Neural crest cell (in vitro differentiated cells): Measurements from ENCODE around the gene USP14. TPM values are rescaled to one million over a fixed set of nuclear protein-coding genes. Genes with fewer than 3 reads are reported as not detected.

Experiments
- DNase-seq: peaks from one replicate; pipeline ENCODE4 v3.0.0; 2021; ENCODE audit warnings: low read depth, mixed read lengths, low spot score
- H3K27ac Mint-ChIP-seq: one replicate; pipeline ENCODE4 v1.8.0; 2021; ENCODE audit warnings: mild to moderate bottlenecking, mixed read lengths; ENCODE audit not compliant: unreplicated experiment
- H3K27me3 Mint-ChIP-seq: 2 replicates; pipeline ENCODE4 v1.8.0; 2021; ENCODE audit warnings: low read depth, mild to moderate bottlenecking, mixed read lengths
- H3K36me3 Mint-ChIP-seq: 2 replicates; pipeline ENCODE4 v1.8.0; 2021; ENCODE audit warnings: low read depth, mild to moderate bottlenecking, mixed read lengths
- H3K4me1 Mint-ChIP-seq: 2 replicates; pipeline ENCODE4 v1.8.0; 2021; ENCODE audit warnings: mixed read lengths
- H3K4me3 Mint-ChIP-seq: one replicate; pipeline ENCODE4 v1.8.0; 2021; ENCODE audit warnings: mild to moderate bottlenecking, mixed read lengths
- H3K9me3 Mint-ChIP-seq: 2 replicates; pipeline ENCODE4 v1.8.0; 2021; ENCODE audit warnings: mixed read lengths
- total RNA-seq: library from RNA; stranded (reverse); gene quantifications from 2 replicates; pipeline ENCODE4 v1.2.1, GENCODE V29; 2021
- TF ChIP-seq, protein P1 (sequence below): fragments of 200-600 bp; sonication (generic); conservative IDR thresholded peaks from 2 replicates; pipeline ENCODE4 v1.5.0; 2021; ENCODE audit warnings: antibody characterized with exemption, mild to moderate bottlenecking

USP14 gene
- total RNA-seq, 1 donor from 2014 or later = 75.0 TPM

- Mint-ChIP-seq H3K9me3 (peaks cover 4% of the 10 kb centered on the region), H3K27me3 (no peaks in the 10 kb centered on the region), H3K27ac (peak overlapping the region; percentile 88), H3K4me3 (no peak overlapping the region), H3K4me1 (no peaks in the 10 kb centered on the region), H3K36me3 (peaks cover 27% of the 10 kb centered on the region)
- TF ChIP-seq, protein P1, sequence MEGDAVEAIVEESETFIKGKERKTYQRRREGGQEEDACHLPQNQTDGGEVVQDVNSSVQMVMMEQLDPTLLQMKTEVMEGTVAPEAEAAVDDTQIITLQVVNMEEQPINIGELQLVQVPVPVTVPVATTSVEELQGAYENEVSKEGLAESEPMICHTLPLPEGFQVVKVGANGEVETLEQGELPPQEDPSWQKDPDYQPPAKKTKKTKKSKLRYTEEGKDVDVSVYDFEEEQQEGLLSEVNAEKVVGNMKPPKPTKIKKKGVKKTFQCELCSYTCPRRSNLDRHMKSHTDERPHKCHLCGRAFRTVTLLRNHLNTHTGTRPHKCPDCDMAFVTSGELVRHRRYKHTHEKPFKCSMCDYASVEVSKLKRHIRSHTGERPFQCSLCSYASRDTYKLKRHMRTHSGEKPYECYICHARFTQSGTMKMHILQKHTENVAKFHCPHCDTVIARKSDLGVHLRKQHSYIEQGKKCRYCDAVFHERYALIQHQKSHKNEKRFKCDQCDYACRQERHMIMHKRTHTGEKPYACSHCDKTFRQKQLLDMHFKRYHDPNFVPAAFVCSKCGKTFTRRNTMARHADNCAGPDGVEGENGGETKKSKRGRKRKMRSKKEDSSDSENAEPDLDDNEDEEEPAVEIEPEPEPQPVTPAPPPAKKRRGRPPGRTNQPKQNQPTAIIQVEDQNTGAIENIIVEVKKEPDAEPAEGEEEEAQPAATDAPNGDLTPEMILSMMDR = no peak
- DNase-seq = no peak
These were observed 69.5 kb downstream of the USP14 start for GRCh38 chr18:227902-228301.

- Mint-ChIP-seq H3K4me3 (no peak overlapping the region), H3K9me3 (peaks cover 4% of the 10 kb centered on the region), H3K27me3 (no peaks in the 10 kb centered on the region), H3K36me3 (peaks cover 26% of the 10 kb centered on the region), H3K27ac (no peak overlapping the region), H3K4me1 (no peaks in the 10 kb centered on the region)
- TF ChIP-seq, protein P1 = no peak
- no peak for DNase-seq
These were observed 70.2 kb downstream of the USP14 start for GRCh38 chr18:228586-228985.

- TF ChIP-seq, protein P1 = no peak
- no peak for DNase-seq
- H3K4me1 Mint-ChIP-seq = no peaks in the 10 kb centered on the region
- H3K4me3 Mint-ChIP-seq = no peak overlapping the region
- no peaks in the 10 kb centered on the region for H3K27me3 Mint-ChIP-seq
- peaks cover 20% of the 10 kb centered on the region for H3K36me3 Mint-ChIP-seq
- H3K9me3 Mint-ChIP-seq = peaks cover 4% of the 10 kb centered on the region
- no peak overlapping the region for H3K27ac Mint-ChIP-seq
These were observed 73.2 kb downstream of the USP14 start for GRCh38 chr18:231563-231962.

DNA sequence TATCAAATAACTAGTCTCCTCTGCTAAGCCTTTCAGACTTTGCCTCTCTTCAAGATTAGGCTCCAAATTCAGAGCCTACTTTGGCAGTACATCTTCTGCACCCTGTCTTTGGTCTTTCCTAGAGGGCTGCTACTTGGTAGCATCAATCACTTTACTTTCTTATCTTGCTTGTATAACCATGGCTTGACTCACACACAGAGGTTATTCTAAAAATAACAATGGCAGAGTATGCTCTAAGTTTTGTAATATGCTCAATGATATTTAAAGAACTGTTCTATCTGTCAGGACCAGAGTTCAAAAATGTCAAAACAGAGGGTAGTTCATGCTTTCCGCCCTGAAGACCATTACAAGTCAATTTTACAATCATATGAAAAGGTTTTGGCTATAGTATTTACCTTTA is 81.8 kb downstream of the USP14 start:
- H3K27me3 Mint-ChIP-seq = no peaks in the 10 kb centered on the region
- no peak for DNase-seq
- H3K36me3 Mint-ChIP-seq = peaks cover 27% of the 10 kb centered on the region
- H3K9me3 Mint-ChIP-seq = peaks cover 2% of the 10 kb centered on the region
- no peak overlapping the region for H3K27ac Mint-ChIP-seq
- peaks cover 1% of the 10 kb centered on the region for H3K4me1 Mint-ChIP-seq
- no peak overlapping the region for H3K4me3 Mint-ChIP-seq
- TF ChIP-seq, protein P1 = no peak

GRCh38 chr18:245282-245847 is 87.0 kb downstream of the USP14 start:
- no peaks in the 10 kb centered on the region for H3K27me3 Mint-ChIP-seq
- no peak overlapping the region for H3K4me3 Mint-ChIP-seq
- H3K4me1 Mint-ChIP-seq = peaks cover 7% of the 10 kb centered on the region
- peaks cover 25% of the 10 kb centered on the region for H3K36me3 Mint-ChIP-seq
- TF ChIP-seq, protein P1 = no peak
- H3K27ac Mint-ChIP-seq = no peak overlapping the region
- peaks cover 2% of the 10 kb centered on the region for H3K9me3 Mint-ChIP-seq
- DNase-seq = no peak
